HG03280 (cell line): ENCODE data around the gene MTPN.
A peak's percentile ranks its signal among the peaks of the same experiment; 100 is the strongest.

Experiments
- ATAC-seq: cut with Tn5 transposase; IDR thresholded peaks from one replicate; pipeline ENCODE4 v1.9.1; 2021; ENCODE audit warnings: mild to moderate bottlenecking, moderate library complexity; ENCODE audit not compliant: unreplicated experiment

The MTPN gene

DNA sequence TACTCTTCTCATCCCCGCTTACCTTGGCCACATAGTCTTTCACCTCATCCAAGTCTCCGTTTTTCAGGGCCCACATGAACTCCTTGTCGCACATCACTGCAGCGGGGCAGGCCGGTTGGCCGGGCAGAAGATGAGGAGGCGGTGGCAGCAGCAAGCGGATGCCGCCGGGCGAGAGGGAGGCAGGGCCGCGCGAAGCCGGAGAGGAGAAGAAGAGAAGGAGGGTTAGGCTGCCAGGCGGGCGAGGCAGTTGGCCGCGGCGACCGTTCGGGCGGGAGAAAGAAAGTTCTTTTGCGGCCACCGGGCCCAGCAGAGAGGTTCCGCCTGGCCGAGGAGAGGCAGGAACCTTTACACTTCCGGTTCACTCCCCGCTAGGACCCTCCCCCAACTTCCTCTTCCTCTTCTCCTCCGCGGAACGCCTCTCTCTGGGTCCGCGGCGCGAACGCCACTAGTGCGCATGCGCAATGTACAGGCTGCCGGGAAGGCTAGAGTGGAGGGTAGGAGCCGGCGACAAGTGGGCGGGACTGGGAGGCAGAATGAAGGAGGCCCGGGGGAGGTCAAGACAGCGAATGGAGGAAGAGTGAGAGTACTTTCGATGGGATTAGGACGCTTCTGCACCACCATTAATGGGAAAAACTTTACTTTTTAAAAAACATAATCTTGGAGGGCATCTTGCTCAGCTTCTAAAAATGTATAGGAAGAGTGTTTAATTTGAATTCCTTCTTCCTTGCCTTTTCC is at the start of gene MTPN:
MTPN (minus strand) TSS at position 353 of the 735 bp plus-strand sequence; CDS start at position 94, 259 bp downstream.
- peak; percentile 59 for ATAC-seq

DNA sequence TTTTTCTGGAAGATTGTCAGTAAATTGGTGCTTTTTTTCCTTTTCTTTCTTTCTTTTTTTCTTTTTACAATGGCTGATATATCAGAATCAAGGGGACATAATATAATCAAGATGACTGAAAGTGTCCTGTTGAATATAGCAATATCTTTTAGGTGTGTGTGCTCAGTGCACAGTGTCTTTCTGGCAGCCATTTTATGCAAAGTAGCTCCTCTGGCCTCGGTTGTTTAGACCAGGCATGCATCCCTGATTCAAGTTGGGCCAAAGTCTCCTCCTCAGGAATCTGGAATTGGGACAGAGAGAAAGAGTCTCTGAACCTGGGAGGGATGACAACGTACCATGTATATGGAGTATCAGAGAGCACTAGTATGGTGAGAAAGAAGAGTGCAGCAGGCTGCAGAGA is 49.0 kb upstream of the MTPN start:
- no peak for ATAC-seq

GRCh38 chr7:136023134-136023869 is 46.1 kb upstream of the MTPN start:
- no peak for ATAC-seq

- ATAC-seq, result no peak
Measured at GRCh38 chr7:136020556-136020955, 43.4 kb upstream of the MTPN start.

DNA sequence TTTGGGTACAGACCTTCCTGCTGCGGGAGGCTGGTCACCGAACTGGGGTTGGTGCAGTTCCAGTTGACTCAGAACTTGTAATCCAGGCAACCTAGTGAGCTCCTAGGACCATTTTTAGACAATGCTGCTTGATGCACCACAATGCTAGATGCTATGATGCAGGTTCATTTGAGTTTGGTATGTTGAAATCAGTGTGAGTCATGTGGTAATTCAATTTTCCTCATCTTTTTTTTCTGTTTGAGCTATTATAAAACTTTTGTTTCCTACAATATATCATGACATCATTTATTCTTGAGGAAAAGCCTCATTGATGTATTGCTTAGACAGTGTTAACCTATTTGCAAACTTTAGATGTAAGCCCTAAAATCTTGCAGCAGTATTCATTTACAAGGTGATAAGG is 40.9 kb upstream of the MTPN start:
- no peak for ATAC-seq

DNA sequence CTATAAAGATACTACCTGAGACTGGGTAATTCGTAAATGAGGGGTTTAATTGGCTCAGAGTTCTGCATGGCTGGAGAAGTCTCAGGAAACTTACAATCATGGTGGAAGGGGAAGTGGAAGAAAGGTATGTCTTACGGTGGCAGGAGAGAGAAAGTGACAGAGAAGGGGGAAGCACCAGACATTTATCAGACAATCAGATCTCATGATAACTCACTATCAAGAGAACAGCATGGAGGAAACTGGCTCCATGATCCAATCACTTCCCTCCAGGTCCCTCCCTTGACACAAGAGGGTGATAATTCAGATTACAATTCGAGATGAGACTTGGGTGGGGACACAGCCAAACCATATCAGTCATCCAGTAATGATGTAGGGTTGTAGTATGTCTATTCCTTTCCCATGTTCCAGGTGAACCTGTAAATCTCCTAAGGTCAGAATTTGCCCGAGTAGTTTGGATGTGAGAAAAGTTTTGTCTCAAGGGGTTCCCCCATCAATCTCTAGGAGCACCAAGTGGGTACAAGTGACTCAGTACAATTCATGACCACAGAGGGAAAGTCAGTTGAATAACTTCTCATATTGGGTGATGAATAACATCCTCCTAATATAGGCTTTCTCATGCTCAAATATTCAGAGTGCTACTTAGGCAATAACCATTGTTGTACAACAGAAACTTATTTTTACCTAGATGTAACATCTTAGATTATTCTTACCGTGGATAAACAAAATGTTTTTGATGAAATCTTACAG is 39.7 kb upstream of the MTPN start:
- no peak for ATAC-seq

GRCh38 chr7:136015638-136016037 is 38.5 kb upstream of the MTPN start:
- no peak for ATAC-seq

GRCh38 chr7:136014659-136015058 is 37.5 kb upstream of the MTPN start:
- no peak for ATAC-seq

DNA sequence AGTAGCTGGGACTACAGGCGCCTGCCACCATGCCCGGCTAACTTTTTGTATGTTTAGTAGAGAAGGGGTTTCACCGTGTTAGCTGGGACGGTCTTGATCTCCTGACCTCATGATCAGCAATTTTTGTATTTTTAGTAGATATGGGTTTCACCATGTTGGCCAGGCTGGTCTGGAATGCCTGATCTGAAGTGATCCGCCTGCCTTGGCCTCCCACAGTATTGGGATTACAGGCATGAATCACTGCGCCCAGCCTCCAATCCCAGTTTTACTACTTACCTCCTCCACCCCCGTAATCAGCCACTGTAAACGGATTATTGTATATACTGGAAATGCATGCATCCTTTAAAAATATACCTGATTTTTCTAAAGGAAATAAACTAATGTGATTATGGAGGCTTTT is 35.1 kb upstream of the MTPN start:
- no peak for ATAC-seq

DNA sequence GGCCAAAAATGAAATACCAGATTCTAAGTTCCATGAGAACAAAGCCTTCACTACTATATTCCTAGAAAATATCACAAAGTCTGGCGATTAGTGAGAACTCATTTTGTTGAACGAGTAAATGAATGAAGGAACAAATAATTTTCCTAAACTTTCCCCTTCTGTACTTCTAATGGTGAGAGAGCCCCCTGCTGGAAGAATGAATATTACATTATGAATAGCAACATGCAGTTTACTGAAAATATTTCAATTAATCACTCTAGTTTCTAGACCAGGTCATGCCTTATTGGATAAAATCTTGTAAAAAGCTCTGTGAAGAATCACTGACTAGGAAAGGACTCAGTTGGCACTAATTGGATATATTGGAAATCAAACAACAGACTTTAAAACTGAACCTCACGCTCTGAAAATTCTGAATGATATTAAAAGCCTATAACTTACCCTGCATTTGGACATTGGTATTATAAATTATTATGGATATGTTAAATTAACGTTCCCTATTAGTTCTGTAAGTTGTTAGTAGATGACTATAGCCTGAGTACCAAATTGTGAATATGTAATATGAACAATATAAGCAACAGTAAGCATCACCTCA is 32.4 kb upstream of the MTPN start:
- ATAC-seq, result no peak

DNA sequence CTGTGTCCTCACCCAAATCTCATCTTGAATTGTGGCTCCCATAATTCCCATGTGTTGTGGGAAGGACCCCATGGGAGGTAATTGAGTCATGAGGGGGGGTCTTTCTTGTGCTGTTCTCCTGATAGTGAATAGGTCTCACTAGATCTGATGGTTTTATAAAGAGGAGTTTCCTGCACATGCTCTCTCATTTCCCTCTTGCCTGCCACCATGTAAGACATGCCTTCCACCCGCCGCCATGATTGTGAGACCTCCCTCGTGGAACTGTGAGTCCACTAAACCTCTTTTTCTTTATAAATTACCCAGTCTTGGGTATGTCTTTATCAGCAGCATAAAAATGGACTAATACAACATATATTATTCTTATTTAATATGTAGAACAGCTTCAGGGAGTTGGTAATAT is 29.0 kb upstream of the MTPN start:
- ATAC-seq, result no peak

GRCh38 chr7:136004083-136004482 is 26.9 kb upstream of the MTPN start:
- ATAC-seq, result no peak

GRCh38 chr7:136002802-136003201 is 25.6 kb upstream of the MTPN start:
- no peak for ATAC-seq

DNA sequence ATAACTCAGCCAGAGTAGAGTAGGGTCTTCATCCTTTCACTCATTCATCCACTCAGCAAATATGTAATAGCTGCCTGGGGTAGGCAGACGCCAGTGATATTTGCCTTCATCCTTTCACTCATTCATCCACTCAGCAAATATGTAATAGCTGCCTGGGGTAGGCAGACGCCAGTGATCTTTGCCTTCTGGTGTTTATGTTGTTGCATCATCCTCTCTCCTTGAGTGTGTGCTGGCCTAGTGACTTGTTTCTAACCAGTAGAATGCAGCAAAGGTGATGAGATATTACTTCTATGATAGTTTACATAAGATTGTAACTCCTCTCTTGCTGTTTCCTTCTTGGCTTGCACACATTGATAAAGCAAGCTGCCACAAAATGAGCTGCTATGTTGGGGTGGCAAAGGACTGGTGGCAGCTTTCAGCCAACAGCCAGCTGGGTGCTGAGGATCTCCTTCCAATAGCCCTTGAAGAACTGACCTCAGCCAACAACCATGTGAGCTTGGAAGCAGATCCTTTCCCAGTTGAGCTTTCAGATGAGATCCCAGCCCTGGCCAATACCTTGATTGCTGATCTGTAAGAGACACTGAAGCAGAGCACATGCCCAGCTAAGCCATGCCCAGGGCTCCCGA is 23.2 kb upstream of the MTPN start:
- no peak for ATAC-seq

DNA sequence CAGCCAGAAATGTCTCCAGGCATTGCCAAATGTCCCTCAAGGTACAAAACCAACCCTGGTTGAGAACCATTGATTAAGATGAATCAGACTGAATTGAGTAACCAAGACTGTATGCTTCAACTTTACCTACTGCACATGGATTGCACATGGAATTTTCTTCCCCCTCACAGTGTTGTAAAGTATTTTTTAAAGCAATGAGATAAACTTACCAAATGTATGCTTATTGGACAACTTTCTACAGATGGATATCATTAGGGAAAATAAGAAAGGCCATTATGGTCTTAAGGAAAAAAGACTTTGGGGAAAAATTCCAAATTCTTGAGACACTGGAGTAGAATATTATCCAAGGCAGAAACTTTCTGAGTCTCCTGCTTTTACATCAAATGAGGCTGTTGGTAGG is 20.9 kb upstream of the MTPN start:
- no peak for ATAC-seq

GRCh38 chr7:135995748-135996147 is 18.6 kb upstream of the MTPN start:
- ATAC-seq, result no peak

DNA sequence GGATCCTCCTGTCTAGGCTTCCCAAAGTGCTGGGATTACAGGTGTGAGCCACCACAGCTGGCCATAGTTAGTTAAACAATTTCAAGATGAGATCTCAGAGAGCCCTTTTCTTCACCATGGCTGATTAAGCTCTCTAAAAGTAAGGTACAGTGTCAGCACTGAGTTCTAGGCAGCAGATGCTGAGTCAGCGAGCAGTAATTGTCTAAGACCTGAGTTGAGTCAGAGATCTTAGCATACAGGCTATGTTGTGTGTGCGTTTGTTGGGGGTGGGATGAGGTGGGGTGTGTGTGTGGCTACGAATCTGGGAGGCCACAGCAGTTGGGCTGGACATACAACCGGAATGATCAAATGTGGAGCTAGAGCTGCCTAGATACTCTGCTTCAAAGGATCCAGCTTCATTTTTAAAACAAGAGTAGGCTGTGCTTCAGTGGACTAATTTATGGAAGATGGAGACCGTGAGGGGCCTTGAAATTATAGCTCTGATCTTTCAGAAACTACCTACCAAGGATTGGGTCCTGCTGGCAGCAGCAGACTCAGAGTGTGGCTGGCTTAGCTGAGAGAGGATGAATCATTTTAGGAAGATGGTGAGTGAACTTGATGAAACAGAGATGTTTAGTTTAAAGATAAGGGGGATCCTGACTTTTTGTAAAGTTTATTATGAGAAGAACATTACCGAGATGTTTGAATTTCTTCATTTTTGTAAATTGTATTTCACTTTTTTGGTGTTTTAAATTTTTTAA is 17.5 kb upstream of the MTPN start:
- ATAC-seq, result no peak

DNA sequence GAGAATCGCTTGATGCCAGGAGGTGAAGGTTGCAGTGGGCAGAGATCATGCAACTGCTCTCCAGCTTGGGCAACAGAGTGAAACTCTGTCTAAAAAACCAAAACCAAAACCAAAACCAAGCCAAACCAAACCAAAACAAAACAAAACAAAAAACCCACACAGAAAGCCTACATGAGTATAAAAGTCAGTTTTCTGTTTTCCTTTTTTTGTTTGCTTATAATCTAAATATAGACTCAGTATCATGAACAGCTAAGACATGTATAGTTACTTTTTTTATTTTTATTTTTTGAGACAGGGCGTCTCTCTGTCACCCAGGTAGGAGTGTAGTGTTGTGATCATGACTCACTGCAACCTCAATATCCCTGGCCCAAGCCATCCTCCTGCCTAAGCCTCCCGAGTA is 16.8 kb upstream of the MTPN start:
- no peak for ATAC-seq

DNA sequence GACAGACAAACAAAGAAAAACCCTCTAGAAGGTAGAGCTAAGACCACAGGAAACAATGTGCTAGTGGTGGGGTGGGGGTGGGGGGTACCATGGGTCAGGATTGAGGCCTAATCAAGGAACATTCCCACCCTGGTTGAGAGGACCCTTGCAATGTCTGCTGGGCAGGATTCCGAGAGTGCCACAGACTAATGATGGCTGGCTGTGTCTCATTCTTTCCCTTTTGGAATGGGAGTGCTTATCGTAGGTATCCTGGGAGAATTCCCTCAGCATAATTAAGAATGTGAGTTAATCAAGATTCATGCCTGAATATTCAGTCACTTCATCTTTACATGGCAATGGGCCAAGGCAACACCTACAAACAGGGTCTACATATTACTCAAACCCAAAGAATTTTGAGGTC is 14.7 kb upstream of the MTPN start:
- ATAC-seq, result no peak

DNA sequence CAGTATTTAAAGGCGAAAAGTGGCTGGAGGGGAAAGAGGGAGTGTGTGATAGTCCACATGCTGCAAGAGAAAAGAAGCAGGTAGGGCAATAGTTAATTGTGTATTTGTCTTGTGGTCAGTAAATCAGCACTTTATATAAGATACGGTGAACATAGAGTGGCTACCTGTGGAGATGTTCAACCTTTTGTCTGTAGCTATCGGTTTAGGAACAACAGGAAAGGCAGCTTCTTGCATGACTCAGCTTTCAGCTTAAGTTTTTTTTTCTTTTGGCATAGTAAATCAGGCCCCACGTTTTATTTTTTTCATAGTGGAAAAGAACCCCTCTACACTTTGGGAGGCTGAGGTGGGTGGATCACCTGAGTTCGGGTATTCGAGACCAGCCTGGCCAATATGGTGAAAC is 14.2 kb upstream of the MTPN start:
- no peak for ATAC-seq
